SKM-1 (cell line): ENCODE results near the gene SLC25A45.
"Not testable (repeated sequence)": the region's sequence is repeated elsewhere in the genome, so short reads cannot be mapped to it uniquely, and the experiment has no call there.

ENCODE experiments used
- DNase-seq: peaks from one replicate; lab custom pipeline; 2025; ENCODE audit not compliant: unreplicated experiment; lab: John Stamatoyannopoulos, UW

The SLC25A45 gene

GRCh38 chr11:65363770-65364169, 18.7 kb downstream of the SLC25A45 start:
- DNase-seq, result no peak

GRCh38 chr11:65362966-65363365, 19.5 kb downstream of the SLC25A45 start:
- DNase-seq, result no peak

GRCh38 chr11:65362320-65362931, 20.0 kb downstream of the SLC25A45 start:
- DNase-seq, result peak; percentile 51

GRCh38 chr11:65357856-65358356, 24.5 kb downstream of the SLC25A45 start:
- DNase-seq, result no peak

GRCh38 chr11:65356394-65356972, 26.0 kb downstream of the SLC25A45 start:
- no peak for DNase-seq

GRCh38 chr11:65355776-65356393, 26.6 kb downstream of the SLC25A45 start:
- DNase-seq, result no peak

- DNase-seq, result peak; percentile 43
Measured at GRCh38 chr11:65355013-65355775, 27.3 kb downstream of the SLC25A45 start.

- DNase-seq, result peak; percentile 92
Measured at GRCh38 chr11:65354265-65355012, 28.0 kb downstream of the SLC25A45 start, which contains the start of gene TIGD3. Gene TIGD3, plus strand, starts transcription at chr11:65354751. Its CDS starts 1,058 bp downstream, at chr11:65355809.

- DNase-seq, result no peak
Measured at GRCh38 chr11:65353900-65354264, 28.6 kb downstream of the SLC25A45 start.

GRCh38 chr11:65353376-65353775, 29.1 kb downstream of the SLC25A45 start:
- DNase-seq, result no peak

GRCh38 chr11:65352783-65353182, 29.7 kb downstream of the SLC25A45 start:
- peak; percentile 5 for DNase-seq

- DNase-seq, result no peak
Measured at GRCh38 chr11:65351511-65351910, 30.9 kb downstream of the SLC25A45 start.

- no peak for DNase-seq
Measured at GRCh38 chr11:65341856-65342255, 40.6 kb downstream of the SLC25A45 start.

- no peak for DNase-seq
Measured at GRCh38 chr11:65340226-65340625, 42.2 kb downstream of the SLC25A45 start.

GRCh38 chr11:65338676-65339075, 43.8 kb downstream of the SLC25A45 start:
- DNase-seq, result no peak

GRCh38 chr11:65334696-65335295, 47.6 kb downstream of the SLC25A45 start:
- no peak for DNase-seq

- DNase-seq, result not testable (repeated sequence)
Measured at GRCh38 chr11:65332591-65332990, 49.9 kb downstream of the SLC25A45 start.

- no peak for DNase-seq
Measured at GRCh38 chr11:65330544-65330943, 51.9 kb downstream of the SLC25A45 start.

GRCh38 chr11:65329944-65330403, 52.5 kb downstream of the SLC25A45 start:
- DNase-seq, result peak; percentile 70

GRCh38 chr11:65329478-65329877, 53.0 kb downstream of the SLC25A45 start:
- no peak for DNase-seq
